Activated naive CD4-positive, alpha-beta T cell treated with anti-CD3 and anti-CD28 coated beads for 36 hours (primary cell): ENCODE measurements around the gene DBH. TPM values are rescaled to one million over a fixed set of nuclear protein-coding genes. Genes with fewer than 3 reads are reported as not detected.
"Not testable (repeated sequence)": the region's sequence is repeated elsewhere in the genome, so short reads cannot be mapped to it uniquely, and the experiment has no call there.

ENCODE experiments used
- CTCF ChIA-PET: fragments of 350-600 bp; sonication (Branson Sonifier 250); formaldehyde crosslinking; loops from one replicate; lab custom pipeline; 2021; ENCODE audit warnings: antibody characterized with exemption; lab: Charles Lee
- DNase-seq: peaks from one replicate; pipeline ENCODE4 v3.0.0-alpha.2; 2020
- H3K27ac Mint-ChIP-seq: one replicate; pipeline ENCODE4 v1.8.0; 2021; ENCODE audit warnings: mild to moderate bottlenecking, mixed read lengths
- H3K27me3 Mint-ChIP-seq: one replicate; pipeline ENCODE4 v1.8.0; 2021; ENCODE audit warnings: low read depth, mixed read lengths
- H3K36me3 Mint-ChIP-seq: one replicate; pipeline ENCODE4 v1.8.0; 2021; ENCODE audit warnings: low read depth, mixed read lengths
- H3K4me1 Mint-ChIP-seq: one replicate; pipeline ENCODE4 v1.8.0; 2021; ENCODE audit warnings: low read depth, mixed read lengths
- H3K4me3 Mint-ChIP-seq: one replicate; pipeline ENCODE4 v1.8.0; 2021; ENCODE audit warnings: mild to moderate bottlenecking, moderate library complexity, mixed read lengths
- H3K9me3 Mint-ChIP-seq: one replicate; pipeline ENCODE4 v1.8.0; 2021; ENCODE audit warnings: mixed read lengths
- intact Hi-C: fragments of 100-400 bp; cut with micrococcal nuclease; formaldehyde crosslinking; loops from one replicate; pipeline ENCODE4 v1.15.1; 2023
- total RNA-seq, 2 experiments: library from RNA; stranded (reverse); gene quantifications; one replicate each; pipeline ENCODE4 v1.2.3, GENCODE V29; 2021

The DBH gene
- total RNA-seq, 2 experiments from 2014 or later, result not detected

GRCh38 chr9:133665535-133665934 lies 29.4 kb downstream of the DBH start:
- Mint-ChIP-seq H3K36me3 (no peaks in the 10 kb centered on the region), H3K4me1 (no peaks in the 10 kb centered on the region), H3K27me3 (no peaks in the 10 kb centered on the region), H3K4me3 (no peak overlapping the region), H3K27ac (no peak overlapping the region), H3K9me3 (no peaks in the 10 kb centered on the region)
- CTCF ChIA-PET, result interaction anchor here (1.1 kb wide), 1 partner anchor 77 kb away, joined by 4 read pairs; no protein-coding TSS in a partner anchor
- DNase-seq, result no peak
- intact Hi-C loops, result no loop called here

- CTCF ChIA-PET, result interaction anchor here (1.1 kb wide), 1 partner anchor 76 kb away, joined by 4 read pairs; no protein-coding TSS in a partner anchor
- no peaks in the 10 kb centered on the region for H3K4me1 Mint-ChIP-seq
- no peaks in the 10 kb centered on the region for H3K27me3 Mint-ChIP-seq
- no peaks in the 10 kb centered on the region for H3K9me3 Mint-ChIP-seq
- no peaks in the 10 kb centered on the region for H3K36me3 Mint-ChIP-seq
- intact Hi-C loops, result no loop called here
- no peak for DNase-seq
- no peak overlapping the region for H3K27ac Mint-ChIP-seq
- H3K4me3 Mint-ChIP-seq, result no peak overlapping the region
Observed at GRCh38 chr9:133666387-133666786, 30.2 kb downstream of the DBH start.

- H3K4me1 Mint-ChIP-seq, result no peaks in the 10 kb centered on the region
- no peak overlapping the region for H3K27ac Mint-ChIP-seq
- intact Hi-C loops, result no loop called here
- CTCF ChIA-PET, result no interaction called here
- no peak for DNase-seq
- H3K27me3 Mint-ChIP-seq, result no peaks in the 10 kb centered on the region
- no peaks in the 10 kb centered on the region for H3K36me3 Mint-ChIP-seq
- H3K9me3 Mint-ChIP-seq, result no peaks in the 10 kb centered on the region
- no peak overlapping the region for H3K4me3 Mint-ChIP-seq
Observed at GRCh38 chr9:133666845-133667244, 30.7 kb downstream of the DBH start.

GRCh38 chr9:133667759-133668450 lies 31.7 kb downstream of the DBH start:
- Mint-ChIP-seq H3K36me3 (no peaks in the 10 kb centered on the region), H3K9me3 (no peaks in the 10 kb centered on the region), H3K27ac (no peak overlapping the region), H3K4me3 (no peak overlapping the region), H3K27me3 (no peaks in the 10 kb centered on the region), H3K4me1 (no peaks in the 10 kb centered on the region)
- CTCF ChIA-PET, result no interaction called here
- intact Hi-C loops, result no loop called here
- DNase-seq, result no peak

GRCh38 chr9:133669182-133669801 lies 33.1 kb downstream of the DBH start:
- no peaks in the 10 kb centered on the region for H3K36me3 Mint-ChIP-seq
- H3K9me3 Mint-ChIP-seq, result no peaks in the 10 kb centered on the region
- CTCF ChIA-PET, result no interaction called here
- no peak for DNase-seq
- H3K27ac Mint-ChIP-seq, result no peak overlapping the region
- intact Hi-C loops, result no loop called here
- H3K4me3 Mint-ChIP-seq, result no peak overlapping the region
- no peaks in the 10 kb centered on the region for H3K27me3 Mint-ChIP-seq
- H3K4me1 Mint-ChIP-seq, result peaks cover 1% of the 10 kb centered on the region

- CTCF ChIA-PET, result no interaction called here
- DNase-seq, result no peak
- Mint-ChIP-seq H3K27me3 (no peaks in the 10 kb centered on the region), H3K36me3 (no peaks in the 10 kb centered on the region), H3K27ac (no peak overlapping the region), H3K4me3 (no peak overlapping the region), H3K9me3 (no peaks in the 10 kb centered on the region), H3K4me1 (peaks cover 4% of the 10 kb centered on the region)
- intact Hi-C loops, result no loop called here
Observed at GRCh38 chr9:133670466-133670865, 34.3 kb downstream of the DBH start.

- CTCF ChIA-PET, result no interaction called here
- H3K4me3 Mint-ChIP-seq, result no peak overlapping the region
- peaks cover 13% of the 10 kb centered on the region for H3K4me1 Mint-ChIP-seq
- intact Hi-C loops, result no loop called here
- no peaks in the 10 kb centered on the region for H3K9me3 Mint-ChIP-seq
- no peaks in the 10 kb centered on the region for H3K36me3 Mint-ChIP-seq
- no peaks in the 10 kb centered on the region for H3K27me3 Mint-ChIP-seq
- DNase-seq, result no peak
- no peak overlapping the region for H3K27ac Mint-ChIP-seq
Observed at GRCh38 chr9:133671371-133671770, 35.2 kb downstream of the DBH start.

GRCh38 chr9:133672503-133673257 lies 36.5 kb downstream of the DBH start:
- CTCF ChIA-PET, result interaction anchor here (0.5 to 1.4 kb wide), 3 partner anchors 11 to 367 kb away, joined by 3 to 5 read pairs (median 3); no protein-coding TSS in a partner anchor
- no peaks in the 10 kb centered on the region for H3K9me3 Mint-ChIP-seq
- H3K27ac Mint-ChIP-seq, result no peak overlapping the region
- H3K4me3 Mint-ChIP-seq, result no peak overlapping the region
- H3K27me3 Mint-ChIP-seq, result no peaks in the 10 kb centered on the region
- no peak for DNase-seq
- H3K4me1 Mint-ChIP-seq, result peaks cover 26% of the 10 kb centered on the region
- intact Hi-C loops, result no loop called here
- no peaks in the 10 kb centered on the region for H3K36me3 Mint-ChIP-seq

GRCh38 chr9:133673258-133673655 lies 37.1 kb downstream of the DBH start:
- H3K36me3 Mint-ChIP-seq, result no peaks in the 10 kb centered on the region
- DNase-seq, result no peak
- peaks cover 31% of the 10 kb centered on the region for H3K4me1 Mint-ChIP-seq
- no peak overlapping the region for H3K4me3 Mint-ChIP-seq
- intact Hi-C loops, result no loop called here
- H3K9me3 Mint-ChIP-seq, result no peaks in the 10 kb centered on the region
- no peak overlapping the region for H3K27ac Mint-ChIP-seq
- CTCF ChIA-PET, result interaction anchor here (0.5 to 1.4 kb wide), 3 partner anchors 11 to 368 kb away, joined by 3 to 5 read pairs (median 3); no protein-coding TSS in a partner anchor
- H3K27me3 Mint-ChIP-seq, result no peaks in the 10 kb centered on the region

- Mint-ChIP-seq H3K27me3 (no peaks in the 10 kb centered on the region), H3K27ac (no peak overlapping the region), H3K36me3 (no peaks in the 10 kb centered on the region), H3K4me3 (no peak overlapping the region), H3K4me1 (peaks cover 38% of the 10 kb centered on the region), H3K9me3 (no peaks in the 10 kb centered on the region)
- DNase-seq, result no peak
- CTCF ChIA-PET, result no interaction called here
- intact Hi-C loops, result no loop called here
Observed at GRCh38 chr9:133674091-133674490, 37.9 kb downstream of the DBH start.

- H3K9me3 Mint-ChIP-seq, H3K27ac Mint-ChIP-seq, H3K4me3 Mint-ChIP-seq, DNase-seq, H3K36me3 Mint-ChIP-seq, H3K27me3 Mint-ChIP-seq, CTCF ChIA-PET: not testable (repeated sequence)
- H3K4me1 Mint-ChIP-seq, result peaks cover 39% of the 10 kb centered on the region
- intact Hi-C loops, result loop anchor here (2.0 kb wide), 2 partner anchors 17 to 55 kb away; no protein-coding TSS in a partner anchor
Observed at GRCh38 chr9:133675796-133676195, 39.6 kb downstream of the DBH start.

- DNase-seq, result no peak
- intact Hi-C loops, result loop anchor here (2.0 kb wide), 2 partner anchors 18 to 56 kb away; no protein-coding TSS in a partner anchor
- no peak overlapping the region for H3K4me3 Mint-ChIP-seq
Observed at GRCh38 chr9:133676450-133676849, 40.3 kb downstream of the DBH start.

More at GRCh38 chr9:133676450-133676849, 40.3 kb downstream of the DBH start:
- CTCF ChIA-PET, result interaction anchor here (0.8 kb wide), 1 partner anchor 10 kb away, joined by 3 read pairs; no protein-coding TSS in a partner anchor
- Mint-ChIP-seq H3K27ac (peak overlapping the region; percentile 65), H3K9me3 (no peaks in the 10 kb centered on the region), H3K36me3 (no peaks in the 10 kb centered on the region), H3K27me3 (no peaks in the 10 kb centered on the region), H3K4me1 (peaks cover 39% of the 10 kb centered on the region)
